NCI-H1436 treated with DMSO at 0.1 percent for 48 hours (cell line): ENCODE results near the gene MAB21L3.

Source experiments
- DNase-seq: peaks from one replicate; lab custom pipeline; 2025; lab: John Stamatoyannopoulos, UW

MAB21L3 gene

GRCh38 chr1:116110567-116111523, at the start of gene MAB21L3:
TSS of gene MAB21L3 (plus strand) at chr1:116111399. CDS start at chr1:116112616, 1,217 bp downstream.
- DNase-seq, result no peak

DNA sequence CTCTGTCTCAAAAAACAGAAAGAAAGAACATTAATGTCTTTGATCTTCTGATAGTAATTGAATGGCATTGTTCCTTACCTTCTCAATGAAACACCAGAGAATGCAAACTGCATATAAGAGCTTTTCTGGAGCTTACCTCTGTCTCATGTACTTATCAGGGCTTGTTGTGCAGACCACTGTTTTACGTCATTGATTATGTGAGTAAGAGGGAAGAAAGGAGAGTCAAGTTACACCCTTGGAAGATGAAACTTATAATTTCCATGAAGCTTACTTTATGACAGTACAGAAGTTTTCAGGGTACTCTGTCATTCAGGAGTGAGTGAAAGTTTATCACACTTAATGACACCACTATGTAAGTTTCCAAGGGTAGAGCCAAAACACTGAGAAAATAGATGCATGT, 49.0 kb upstream of the MAB21L3 start:
- DNase-seq, result no peak

DNA sequence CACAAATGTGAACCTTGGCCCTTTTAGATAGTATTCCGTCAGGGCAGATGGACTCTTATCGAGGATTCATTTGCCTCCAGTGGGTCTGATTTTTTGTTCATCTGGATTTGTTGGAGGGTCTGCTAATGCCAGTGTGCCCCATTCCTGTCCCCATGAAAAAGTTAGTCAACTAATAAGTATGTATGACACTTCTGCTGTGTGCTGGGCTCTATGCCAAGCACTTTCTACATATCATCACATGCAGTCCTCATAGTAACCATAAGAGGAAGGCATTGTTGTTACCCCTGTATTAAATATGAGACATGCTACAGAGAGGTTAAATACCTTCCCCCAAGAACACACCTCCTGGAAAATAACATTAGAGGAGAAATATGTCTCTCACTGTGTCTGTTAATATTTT, 46.6 kb upstream of the MAB21L3 start:
- DNase-seq, result no peak

DNA sequence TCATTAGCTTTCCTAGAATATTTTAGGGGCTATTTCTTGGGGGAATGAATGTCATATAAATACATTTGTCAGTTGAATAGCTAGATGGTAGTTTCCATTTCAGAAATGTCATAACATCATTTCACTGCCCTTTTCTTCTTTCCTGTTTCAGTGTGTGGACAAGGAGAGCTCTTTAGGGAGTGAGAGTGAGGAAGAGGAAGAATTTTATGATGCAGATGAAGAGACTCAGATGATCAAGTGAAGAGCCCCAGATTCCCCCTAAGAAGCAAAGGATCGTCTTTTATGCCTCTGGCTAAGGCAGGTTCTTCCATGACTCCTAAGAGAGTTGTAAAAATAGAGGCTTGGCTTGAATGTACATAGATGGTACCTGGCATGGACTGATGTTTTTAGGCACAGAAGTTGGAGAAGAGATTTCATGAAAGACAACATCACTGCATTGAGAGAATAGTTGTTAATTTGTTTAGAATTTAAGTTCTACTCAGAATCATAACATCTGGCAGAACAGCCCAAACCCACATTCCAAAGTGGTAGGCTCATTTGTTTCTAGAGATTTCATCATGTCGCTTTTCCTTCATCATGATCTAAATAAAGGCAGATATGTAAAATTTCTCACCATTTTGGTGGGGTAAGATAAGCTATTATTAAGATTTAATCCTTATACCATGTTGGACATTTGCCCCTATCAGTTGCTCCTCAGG, 44.2 kb upstream of the MAB21L3 start:
- DNase-seq, result no peak

- no peak for DNase-seq
Observed at GRCh38 chr1:116067566-116067890, 43.7 kb upstream of the MAB21L3 start.

DNA sequence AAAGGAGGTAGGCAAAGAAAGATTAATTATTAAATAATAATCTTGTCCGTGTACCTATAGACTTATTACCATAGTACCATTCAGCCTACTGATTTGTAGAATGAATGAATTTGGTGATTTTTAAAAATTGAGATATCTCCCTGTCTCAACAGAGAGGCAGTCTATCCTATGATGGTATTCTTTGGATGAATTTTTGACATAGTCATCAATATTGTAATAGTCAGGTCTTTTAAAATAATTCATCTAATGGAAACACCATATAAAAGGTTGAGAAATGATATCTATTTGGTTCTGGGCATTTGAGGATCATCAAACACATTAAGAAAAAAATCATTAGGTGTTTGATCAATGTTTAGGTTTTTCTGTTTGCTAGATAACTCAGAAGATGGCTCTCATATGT, 35.6 kb upstream of the MAB21L3 start:
- no peak for DNase-seq

DNA sequence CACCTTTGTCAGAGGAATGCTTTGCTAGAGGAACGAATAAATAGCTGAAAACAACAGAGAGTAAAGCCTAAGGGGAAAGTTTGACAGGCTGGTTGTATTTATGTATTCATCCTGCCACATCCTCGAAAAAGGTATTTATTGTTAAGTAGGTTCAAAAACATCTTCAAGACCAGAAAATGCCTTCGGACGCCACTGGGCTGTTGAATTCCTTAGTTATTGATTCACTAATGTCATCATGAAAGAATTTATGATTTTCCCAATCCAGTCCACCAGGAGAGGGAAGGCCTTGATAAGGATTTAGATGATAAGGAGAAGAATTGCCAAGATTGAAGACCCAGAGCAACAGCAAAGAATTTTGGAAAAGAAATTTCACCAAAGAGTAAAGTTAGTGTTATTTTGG, 35.2 kb upstream of the MAB21L3 start:
- DNase-seq, result no peak

GRCh38 chr1:116076831-116077230, 34.4 kb upstream of the MAB21L3 start:
- no peak for DNase-seq

- DNase-seq, result no peak
Observed at GRCh38 chr1:116078699-116079223, 32.4 kb upstream of the MAB21L3 start.

GRCh38 chr1:116087628-116088027, 23.6 kb upstream of the MAB21L3 start:
- no peak for DNase-seq

GRCh38 chr1:116089870-116090269, 21.3 kb upstream of the MAB21L3 start:
- no peak for DNase-seq

DNA sequence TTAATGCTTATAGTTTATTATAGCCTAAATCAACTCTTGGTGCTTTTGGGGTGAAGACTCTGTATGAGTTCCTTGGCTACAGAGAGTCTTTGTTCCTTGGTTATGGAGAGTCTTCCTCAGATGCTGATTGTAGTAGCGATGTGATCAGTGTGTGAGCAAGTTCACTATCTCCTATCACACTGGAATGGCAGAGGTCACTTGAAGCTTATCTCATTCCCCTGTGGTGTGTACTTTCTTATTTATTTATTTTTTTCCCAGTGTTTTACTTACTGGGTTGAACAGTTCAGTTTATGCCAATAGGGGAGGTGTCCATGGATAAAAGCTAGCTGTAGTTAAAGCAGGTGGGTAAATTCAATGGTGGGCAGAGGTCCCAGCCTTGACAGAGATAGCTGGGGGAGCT, 20.1 kb upstream of the MAB21L3 start:
- no peak for DNase-seq

GRCh38 chr1:116092752-116093489, 18.3 kb upstream of the MAB21L3 start:
- DNase-seq, result no peak

DNA sequence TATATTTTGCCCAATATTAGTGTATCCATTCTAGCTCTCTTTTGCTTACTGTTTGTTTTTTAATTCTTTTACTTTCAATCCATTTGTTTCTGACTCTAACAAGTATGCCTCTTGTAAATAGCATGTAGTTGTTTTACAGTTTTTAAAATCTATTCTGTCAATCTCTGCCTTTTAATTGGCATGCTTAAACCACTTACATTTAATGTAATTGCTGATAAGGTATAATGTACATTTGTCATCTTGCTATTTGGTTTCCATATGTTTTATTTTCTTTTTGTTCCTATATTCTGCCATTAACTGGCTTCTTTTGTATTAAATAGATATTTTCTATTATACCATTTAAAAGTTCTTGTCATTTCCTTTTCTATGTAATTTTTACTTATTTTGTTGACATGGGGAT, 16.2 kb upstream of the MAB21L3 start:
- no peak for DNase-seq

DNA sequence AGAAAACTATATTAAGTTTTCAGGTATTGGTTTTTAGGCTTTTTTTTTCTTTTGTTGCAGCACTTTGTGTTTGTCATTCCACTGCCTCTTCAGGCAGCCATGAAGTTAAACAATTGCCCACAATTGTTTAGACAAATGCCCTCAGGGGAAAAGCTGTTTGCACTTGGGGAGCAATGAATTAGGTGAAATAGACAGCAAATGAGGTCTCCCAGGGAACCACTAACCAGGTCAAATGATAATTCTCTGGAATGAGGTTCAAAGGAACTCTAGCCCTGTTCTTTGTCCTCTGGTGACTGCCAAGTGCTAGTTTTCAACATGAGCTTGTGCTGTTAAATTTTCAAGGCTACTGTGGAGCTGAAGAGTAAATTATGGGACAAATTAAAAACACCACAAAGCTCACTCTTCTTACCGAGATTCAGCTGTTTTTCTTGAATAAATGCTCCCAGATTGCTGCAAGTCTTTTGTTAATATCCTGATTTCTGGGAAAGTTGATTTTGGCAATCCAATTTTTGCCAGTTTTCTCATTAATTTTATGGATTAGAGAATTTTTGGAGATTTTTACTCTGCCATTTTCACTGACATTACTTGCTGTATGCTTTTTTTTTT, 15.1 kb upstream of the MAB21L3 start:
- no peak for DNase-seq

DNA sequence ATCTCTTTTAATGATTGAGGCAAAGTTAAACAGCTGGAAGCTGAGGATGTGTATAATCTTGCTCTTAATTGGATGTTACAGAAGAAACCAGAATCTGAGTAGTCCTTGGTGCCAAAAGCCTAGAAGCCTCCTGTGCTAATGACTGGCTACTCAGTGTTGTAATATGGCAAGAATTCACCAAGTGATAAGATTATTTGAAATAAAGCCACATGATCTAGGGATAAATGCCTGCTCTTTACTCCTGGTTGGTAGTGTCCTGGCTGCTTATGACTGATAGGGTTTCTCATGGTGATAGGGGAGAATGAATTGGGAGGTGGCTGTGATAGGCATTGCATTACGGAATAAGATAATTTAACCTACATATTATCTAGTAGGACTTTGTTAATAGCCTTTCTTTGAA, 13.6 kb upstream of the MAB21L3 start:
- no peak for DNase-seq

DNA sequence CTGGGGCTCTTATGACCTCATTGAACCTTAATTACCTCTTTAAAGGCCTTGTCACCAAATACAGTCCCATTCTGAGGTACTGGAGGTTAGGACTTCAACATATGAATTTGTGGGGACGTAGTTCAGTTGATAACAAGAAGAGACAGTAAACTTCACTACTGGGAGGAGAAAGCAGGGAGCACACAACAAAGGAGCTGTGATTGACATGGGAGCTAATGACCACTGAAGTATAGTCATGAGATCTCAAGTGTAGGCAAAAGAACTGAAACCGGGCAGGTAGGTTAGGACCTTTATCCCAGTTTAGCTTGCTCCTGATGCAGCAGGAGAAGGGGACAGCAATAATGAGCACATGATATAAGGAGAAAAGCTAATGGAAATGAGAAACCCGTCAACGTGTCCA, 11.8 kb upstream of the MAB21L3 start:
- DNase-seq, result no peak

- DNase-seq, result no peak
Observed at GRCh38 chr1:116099919-116100318, 11.3 kb upstream of the MAB21L3 start.

DNA sequence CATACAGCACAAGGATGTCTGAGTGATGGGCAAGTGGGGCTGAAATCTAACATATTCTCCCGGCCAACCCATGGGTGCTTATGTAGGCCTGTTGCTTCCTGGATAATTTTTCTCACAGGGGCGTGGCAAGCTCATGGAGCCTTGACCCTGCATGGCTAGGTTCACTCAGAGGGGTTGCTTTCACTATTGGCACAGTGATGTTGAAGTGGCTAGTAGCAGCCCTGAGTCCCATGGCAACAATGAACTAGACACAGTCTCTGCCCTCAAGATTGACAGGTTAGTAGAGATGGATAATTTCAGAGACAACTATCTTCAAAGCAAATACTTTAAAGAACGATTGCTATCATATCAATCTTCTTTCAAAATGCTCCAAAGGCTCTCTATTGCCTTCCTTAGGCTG, 6.5 kb upstream of the MAB21L3 start:
- no peak for DNase-seq

DNA sequence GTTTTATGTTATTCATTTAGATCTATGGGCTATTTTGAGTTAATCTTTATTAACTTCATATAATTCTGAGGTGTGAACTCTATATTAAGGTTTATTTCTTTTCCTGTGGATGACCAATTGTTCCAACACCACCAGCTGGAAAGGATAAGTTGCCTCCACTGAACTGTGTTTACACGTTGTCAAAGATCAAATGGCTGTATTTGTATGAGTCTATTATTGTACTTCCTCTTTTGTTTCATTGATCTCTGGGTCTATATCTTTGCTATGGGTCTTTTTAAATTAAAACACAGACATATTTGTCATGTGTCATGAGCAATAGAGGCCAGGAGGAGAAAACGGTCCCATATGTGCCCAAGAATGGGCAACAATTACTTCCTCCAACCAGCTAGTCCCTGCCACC, 5.2 kb upstream of the MAB21L3 start:
- no peak for DNase-seq

DNA sequence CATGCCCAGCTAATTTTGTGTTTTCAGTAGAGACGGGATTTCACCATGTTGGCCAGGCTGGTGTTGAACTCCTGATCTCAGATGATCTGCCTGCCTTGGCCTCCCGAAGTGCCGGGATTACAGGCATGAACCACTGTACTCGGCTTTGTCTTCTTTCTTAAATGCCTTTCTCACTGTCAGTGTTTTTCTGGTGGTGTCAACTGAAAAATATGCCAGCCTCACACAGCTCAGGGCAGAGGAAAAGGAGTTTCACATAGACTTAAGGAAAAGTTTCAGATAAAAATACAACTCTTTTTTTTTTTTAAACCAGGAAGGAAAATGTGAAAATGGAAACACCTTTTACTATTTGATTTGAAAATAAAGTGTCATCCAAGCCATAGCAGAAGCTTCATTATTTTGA, 4.6 kb upstream of the MAB21L3 start:
- DNase-seq, result no peak

GRCh38 chr1:116107371-116107770, 3.8 kb upstream of the MAB21L3 start:
- no peak for DNase-seq
